Lower leg skin (tissue), 3 donors: ENCODE results near the gene FBXO44.

ENCODE experiments used
- CTCF ChIP-seq, 3 donors: fragments of 450-650 bp; IDR thresholded peaks; one replicate each; pipeline ENCODE4 v1.5.1; 2016; ENCODE audit warnings: antibody characterized with exemption in 3 of 3, mild to moderate bottlenecking in 3 of 3, moderate library complexity in 2 of 3
- POLR2A ChIP-seq, 2 donors: fragments of 450-650 bp; IDR thresholded peaks; one replicate each; pipeline ENCODE4 v1.6.1; 2016 to 2017; ENCODE audit warnings: antibody characterized with exemption in 2 of 2, mild to moderate bottlenecking in 1 of 2, moderate library complexity in 1 of 2

- TF ChIP-seq POLR2A (IDR thresholded peaks at IDR 0.05) = no peak
- no peak for TF ChIP-seq CTCF (IDR thresholded peaks at IDR 0.05)
Measured at GRCh38 chr1:11671544-11672286, 17.0 kb downstream of the FBXO44 start.
